Nephron progenitor cell (in vitro differentiated cells): ENCODE measurements around the gene SHC4.

ENCODE experiments used
- DNase-seq: peaks from one replicate; pipeline ENCODE4 v3.0.0; 2021
- H3K27ac Mint-ChIP-seq: 2 replicates; pipeline ENCODE4 v1.8.0; 2021; ENCODE audit warnings: mild to moderate bottlenecking, moderate library complexity, mixed read lengths
- H3K27me3 Mint-ChIP-seq: 2 replicates; pipeline ENCODE4 v1.8.0; 2021; ENCODE audit warnings: mild to moderate bottlenecking, low read depth, mixed read lengths; ENCODE audit not compliant: poor library complexity
- H3K36me3 Mint-ChIP-seq: 2 replicates; pipeline ENCODE4 v1.8.0; 2021; ENCODE audit warnings: low read depth, mixed read lengths
- H3K4me1 Mint-ChIP-seq: 2 replicates; pipeline ENCODE4 v1.8.0; 2021; ENCODE audit warnings: mixed read lengths
- H3K4me3 Mint-ChIP-seq: 2 replicates; pipeline ENCODE4 v1.8.0; 2021; ENCODE audit warnings: mild to moderate bottlenecking, moderate library complexity, mixed read lengths
- H3K9me3 Mint-ChIP-seq: 2 replicates; pipeline ENCODE4 v1.8.0; 2021; ENCODE audit warnings: mild to moderate bottlenecking, moderate library complexity, mixed read lengths
- TF ChIP-seq, protein P1 (sequence below): fragments of 200-600 bp; sonication (generic); IDR thresholded peaks from 2 replicates; pipeline ENCODE4 v1.5.0; 2021; ENCODE audit warnings: antibody characterized with exemption

The SHC4 gene

DNA sequence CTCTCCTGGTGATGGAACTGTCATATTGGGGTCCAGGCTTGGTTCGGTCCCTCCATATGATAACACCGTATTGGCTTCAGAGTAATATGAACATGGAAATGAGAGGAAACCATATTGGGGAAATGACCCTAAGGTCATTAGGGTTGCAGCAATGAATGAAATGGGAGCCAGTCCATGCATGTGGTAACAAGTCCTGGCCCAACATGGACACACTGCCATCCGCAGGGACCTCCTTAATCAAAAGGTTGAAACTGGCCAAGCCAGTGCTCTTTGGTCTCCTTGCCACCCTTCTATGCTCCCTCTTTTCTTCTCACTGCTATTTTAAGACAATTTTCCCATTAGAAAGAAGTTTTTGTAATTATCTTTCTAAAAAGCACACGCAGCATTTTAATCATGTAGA lies 8.3 kb downstream of the SHC4 start:
- no peaks in the 10 kb centered on the region for H3K9me3 Mint-ChIP-seq
- no peak overlapping the region for H3K27ac Mint-ChIP-seq
- no peaks in the 10 kb centered on the region for H3K36me3 Mint-ChIP-seq

DNA sequence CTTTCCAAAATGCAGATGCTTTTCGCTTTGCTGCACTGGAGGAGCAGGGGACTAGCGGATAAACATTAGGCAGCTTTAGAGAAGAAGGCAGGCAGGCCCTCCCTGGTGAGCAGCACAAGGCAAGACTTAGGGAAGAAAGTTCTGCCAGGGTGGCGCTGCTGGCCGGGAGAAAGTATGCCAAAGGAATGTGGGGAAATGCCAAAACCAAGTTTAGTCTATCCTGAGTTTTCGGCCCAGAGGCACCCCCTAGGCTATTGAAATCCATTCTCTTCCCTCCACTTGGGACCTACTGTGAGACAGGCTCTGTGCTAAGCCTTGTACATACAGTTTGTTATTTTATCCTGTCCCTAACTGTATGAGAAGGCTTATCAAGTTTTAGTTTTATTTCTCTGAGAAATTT lies 9.2 kb downstream of the SHC4 start:
- TF ChIP-seq, protein P1, sequence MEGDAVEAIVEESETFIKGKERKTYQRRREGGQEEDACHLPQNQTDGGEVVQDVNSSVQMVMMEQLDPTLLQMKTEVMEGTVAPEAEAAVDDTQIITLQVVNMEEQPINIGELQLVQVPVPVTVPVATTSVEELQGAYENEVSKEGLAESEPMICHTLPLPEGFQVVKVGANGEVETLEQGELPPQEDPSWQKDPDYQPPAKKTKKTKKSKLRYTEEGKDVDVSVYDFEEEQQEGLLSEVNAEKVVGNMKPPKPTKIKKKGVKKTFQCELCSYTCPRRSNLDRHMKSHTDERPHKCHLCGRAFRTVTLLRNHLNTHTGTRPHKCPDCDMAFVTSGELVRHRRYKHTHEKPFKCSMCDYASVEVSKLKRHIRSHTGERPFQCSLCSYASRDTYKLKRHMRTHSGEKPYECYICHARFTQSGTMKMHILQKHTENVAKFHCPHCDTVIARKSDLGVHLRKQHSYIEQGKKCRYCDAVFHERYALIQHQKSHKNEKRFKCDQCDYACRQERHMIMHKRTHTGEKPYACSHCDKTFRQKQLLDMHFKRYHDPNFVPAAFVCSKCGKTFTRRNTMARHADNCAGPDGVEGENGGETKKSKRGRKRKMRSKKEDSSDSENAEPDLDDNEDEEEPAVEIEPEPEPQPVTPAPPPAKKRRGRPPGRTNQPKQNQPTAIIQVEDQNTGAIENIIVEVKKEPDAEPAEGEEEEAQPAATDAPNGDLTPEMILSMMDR = no peak
- H3K9me3 Mint-ChIP-seq = no peaks in the 10 kb centered on the region
- H3K27ac Mint-ChIP-seq = no peak overlapping the region
- DNase-seq = no peak
- no peaks in the 10 kb centered on the region for H3K4me1 Mint-ChIP-seq
- H3K27me3 Mint-ChIP-seq = peaks cover 35% of the 10 kb centered on the region
- no peak overlapping the region for H3K4me3 Mint-ChIP-seq
- no peaks in the 10 kb centered on the region for H3K36me3 Mint-ChIP-seq

More for the DNA sequence above, 8.3 kb downstream of the SHC4 start:
- H3K4me3 Mint-ChIP-seq = no peak overlapping the region
- DNase-seq = no peak
- H3K27me3 Mint-ChIP-seq = peaks cover 38% of the 10 kb centered on the region
- H3K4me1 Mint-ChIP-seq = no peaks in the 10 kb centered on the region
- TF ChIP-seq, protein P1 = no peak

DNA sequence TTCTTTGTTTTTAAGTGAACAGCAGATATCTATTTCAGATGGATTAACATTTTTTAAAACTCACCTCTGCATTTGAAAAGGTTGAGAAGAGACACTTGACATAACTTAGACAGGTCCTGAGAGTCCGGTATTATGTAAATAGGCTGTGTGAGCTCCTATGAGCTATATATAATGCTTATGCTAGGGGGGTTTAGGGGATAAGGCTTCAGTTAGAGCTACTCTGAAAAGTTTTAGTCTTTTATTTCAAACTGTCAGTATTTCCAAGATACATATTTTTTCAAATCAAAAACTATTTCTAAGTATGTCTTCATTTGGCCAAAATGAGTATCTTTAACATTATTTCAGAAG lies 16.9 kb downstream of the SHC4 start:
- Mint-ChIP-seq H3K9me3 (no peaks in the 10 kb centered on the region), H3K4me1 (no peaks in the 10 kb centered on the region), H3K36me3 (no peaks in the 10 kb centered on the region), H3K27me3 (peaks cover 13% of the 10 kb centered on the region), H3K4me3 (no peak overlapping the region), H3K27ac (no peak overlapping the region)
- TF ChIP-seq, protein P1 = no peak
- DNase-seq = no peak

DNA sequence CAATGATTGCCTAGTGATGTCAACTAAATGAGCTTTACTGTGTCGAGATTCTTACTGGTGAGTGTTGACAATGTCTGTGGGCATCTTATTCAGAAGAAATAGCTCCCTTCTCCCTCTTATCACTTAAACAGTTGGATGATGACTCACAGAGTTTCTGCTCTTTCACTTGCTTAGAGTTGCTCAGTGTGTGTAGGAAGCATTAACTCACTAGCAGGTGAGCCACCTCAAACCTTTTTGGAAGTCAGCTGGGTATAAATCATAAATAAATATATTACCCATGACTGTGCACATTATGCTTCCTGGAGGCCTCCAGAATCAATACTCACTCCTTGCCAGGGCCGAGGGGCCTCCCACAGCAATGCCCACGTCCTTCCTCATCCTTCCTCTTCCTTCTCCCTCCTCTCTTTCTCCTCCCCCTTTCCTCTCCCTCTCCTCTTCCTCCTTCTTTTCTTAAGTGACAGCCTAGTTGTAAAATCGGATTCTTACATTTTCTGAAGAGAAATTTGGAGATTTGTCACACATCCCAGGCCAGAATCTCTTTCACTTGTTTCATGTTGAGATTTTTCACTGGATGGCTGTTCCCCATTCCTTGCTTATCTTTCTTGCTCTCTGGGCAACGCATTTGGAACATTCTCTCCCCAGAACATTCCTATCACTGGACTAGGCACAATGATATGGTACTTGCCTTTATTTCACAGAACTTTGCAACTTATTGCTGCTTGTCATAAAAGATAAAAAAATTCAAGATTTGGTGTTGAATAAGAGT lies 17.5 kb downstream of the SHC4 start:
- Mint-ChIP-seq H3K4me3 (no peak overlapping the region), H3K4me1 (no peaks in the 10 kb centered on the region), H3K36me3 (no peaks in the 10 kb centered on the region), H3K27me3 (peaks cover 9% of the 10 kb centered on the region), H3K9me3 (no peaks in the 10 kb centered on the region), H3K27ac (no peak overlapping the region)
- DNase-seq = no peak
- TF ChIP-seq, protein P1 = no peak

DNA sequence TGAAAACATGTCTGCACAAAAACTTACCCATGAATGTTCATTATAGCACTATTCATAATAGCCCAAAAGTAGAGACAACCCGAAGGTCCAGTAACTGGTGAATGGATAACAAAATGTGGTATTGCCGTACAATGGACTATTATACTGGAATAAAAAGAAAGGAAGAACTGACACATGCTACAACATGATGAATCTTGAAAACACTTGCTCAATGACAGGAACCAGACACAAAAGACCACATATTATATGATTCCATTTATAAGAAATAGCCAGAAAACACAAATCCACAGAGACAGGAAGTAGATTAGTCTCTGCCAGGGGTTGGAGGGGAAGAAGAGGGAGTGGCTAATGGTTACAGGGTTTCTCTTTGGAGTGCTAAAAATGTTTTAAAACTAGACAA lies 18.3 kb downstream of the SHC4 start:
- DNase-seq = no peak
- no peaks in the 10 kb centered on the region for H3K9me3 Mint-ChIP-seq
- H3K4me3 Mint-ChIP-seq = no peak overlapping the region
- peaks cover 10% of the 10 kb centered on the region for H3K27me3 Mint-ChIP-seq
- H3K36me3 Mint-ChIP-seq = no peaks in the 10 kb centered on the region
- TF ChIP-seq, protein P1 = no peak
- no peak overlapping the region for H3K27ac Mint-ChIP-seq
- H3K4me1 Mint-ChIP-seq = no peaks in the 10 kb centered on the region

DNA sequence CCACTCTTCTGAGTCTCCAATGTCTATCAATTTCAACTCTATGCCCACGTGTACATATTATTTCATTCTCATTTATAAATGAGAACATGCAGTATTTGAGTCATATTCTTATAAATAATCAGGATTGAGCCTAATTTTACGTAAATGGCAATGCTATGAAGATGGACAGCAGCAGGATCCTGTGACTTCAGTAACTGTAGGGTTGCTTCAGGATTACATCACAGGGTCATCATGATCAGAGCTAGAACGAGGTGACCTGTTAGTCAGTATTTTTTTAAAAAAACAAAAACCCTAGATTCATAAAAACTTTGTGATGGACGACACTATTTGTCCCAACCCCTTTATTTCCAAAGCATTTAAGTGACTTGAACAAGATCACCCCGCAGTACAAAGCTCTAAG lies 21.8 kb downstream of the SHC4 start:
- H3K27me3 Mint-ChIP-seq = peaks cover 15% of the 10 kb centered on the region
- H3K4me1 Mint-ChIP-seq = no peaks in the 10 kb centered on the region
- no peaks in the 10 kb centered on the region for H3K36me3 Mint-ChIP-seq
- H3K27ac Mint-ChIP-seq = no peak overlapping the region
- no peak for DNase-seq
- TF ChIP-seq, protein P1 = no peak
- no peaks in the 10 kb centered on the region for H3K9me3 Mint-ChIP-seq
- H3K4me3 Mint-ChIP-seq = no peak overlapping the region
